ENCODE measurements around the gene RAD51B.

Gene RAD51B

GRCh38 chr14:68459480-68460136, 640.0 kb downstream of the RAD51B start:
- no peak for DNase-seq

GRCh38 chr14:68460541-68460940, 641.0 kb downstream of the RAD51B start:
- no peak for DNase-seq

- DNase-seq = no peak
Observed at GRCh38 chr14:68461086-68461485, 641.5 kb downstream of the RAD51B start.

- DNase-seq = no peak
Observed at GRCh38 chr14:68462683-68463082, 643.1 kb downstream of the RAD51B start.

GRCh38 chr14:68463299-68463698, 643.7 kb downstream of the RAD51B start:
- DNase-seq = no peak

- DNase-seq = no peak
Observed at GRCh38 chr14:68463705-68464374, 644.3 kb downstream of the RAD51B start.

GRCh38 chr14:68464711-68465110, 645.1 kb downstream of the RAD51B start:
- no peak for DNase-seq

- no peak for DNase-seq
Observed at GRCh38 chr14:68466491-68466977, 647.0 kb downstream of the RAD51B start.

GRCh38 chr14:68467425-68467824, 647.8 kb downstream of the RAD51B start:
- no peak for DNase-seq

- no peak for DNase-seq
Observed at GRCh38 chr14:68468437-68469207, 649.0 kb downstream of the RAD51B start.

- DNase-seq = no peak
Observed at GRCh38 chr14:68469208-68469713, 649.7 kb downstream of the RAD51B start.

GRCh38 chr14:68470361-68470760, 650.8 kb downstream of the RAD51B start:
- DNase-seq = no peak

GRCh38 chr14:68471029-68471963, 651.7 kb downstream of the RAD51B start:
- no peak for DNase-seq

- no peak for DNase-seq
Observed at GRCh38 chr14:68471964-68472508, 652.5 kb downstream of the RAD51B start.

- DNase-seq = no peak
Observed at GRCh38 chr14:68473069-68473468, 653.5 kb downstream of the RAD51B start.

- no peak for DNase-seq
Observed at GRCh38 chr14:68473794-68474193, 654.2 kb downstream of the RAD51B start.

- DNase-seq = peak; percentile 1
Observed at GRCh38 chr14:68474741-68475140, 655.2 kb downstream of the RAD51B start.

- DNase-seq = no peak
Observed at GRCh38 chr14:68475802-68476201, 656.2 kb downstream of the RAD51B start.

- DNase-seq = no peak
Observed at GRCh38 chr14:68476212-68477109, 656.9 kb downstream of the RAD51B start.

GRCh38 chr14:68477110-68477455, 657.5 kb downstream of the RAD51B start:
- DNase-seq = no peak

GRCh38 chr14:68477461-68478085, 658.0 kb downstream of the RAD51B start:
- no peak for DNase-seq

Data from NCI-H510A (cell line).